NCI-H2171 (cell line): ENCODE data around the gene TNS3.
A peak's percentile ranks its signal among the peaks of the same experiment; 100 is the strongest.
"Not testable (repeated sequence)": the region's sequence is repeated elsewhere in the genome, so short reads cannot be mapped to it uniquely, and the experiment has no call there.

Experiments
- DNase-seq: peaks from one replicate; lab custom pipeline; 2025; lab: John Stamatoyannopoulos, UW

Gene TNS3

DNA sequence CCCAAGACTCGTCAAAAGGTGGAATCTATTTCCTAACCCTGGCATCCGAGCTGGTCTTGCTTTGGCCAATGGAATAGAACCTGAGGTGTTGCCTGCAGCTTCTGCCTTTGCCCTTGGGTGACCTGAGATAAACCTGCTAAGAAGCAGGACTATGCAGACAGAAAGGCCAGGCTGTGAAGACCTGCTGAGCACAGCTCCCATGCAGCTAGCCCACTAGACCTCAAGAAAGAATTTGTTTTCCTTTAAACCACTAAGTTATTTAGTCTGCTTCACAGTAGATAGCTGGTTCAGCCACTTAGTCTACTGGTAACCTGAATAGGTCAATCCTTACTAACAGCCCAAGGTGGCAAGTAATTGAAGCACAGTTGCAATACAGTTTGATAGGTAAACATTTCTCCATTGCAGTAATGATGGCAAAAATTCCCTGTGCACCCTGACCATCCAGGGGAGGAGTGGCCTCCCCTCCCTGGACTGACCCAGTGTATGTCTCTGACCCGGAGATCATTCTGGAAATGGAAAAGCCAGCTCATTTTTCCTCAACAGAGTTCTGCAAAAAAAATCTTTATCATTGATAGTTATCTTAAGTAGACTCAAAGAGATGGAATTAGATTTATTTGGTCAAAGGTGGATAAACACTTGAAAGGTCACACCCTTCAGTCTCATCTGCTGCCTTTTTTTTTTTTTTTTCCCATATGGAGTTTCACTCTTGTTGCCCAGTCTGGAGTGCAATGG is 20.0 kb downstream of the TNS3 start:
- no peak for DNase-seq

DNA sequence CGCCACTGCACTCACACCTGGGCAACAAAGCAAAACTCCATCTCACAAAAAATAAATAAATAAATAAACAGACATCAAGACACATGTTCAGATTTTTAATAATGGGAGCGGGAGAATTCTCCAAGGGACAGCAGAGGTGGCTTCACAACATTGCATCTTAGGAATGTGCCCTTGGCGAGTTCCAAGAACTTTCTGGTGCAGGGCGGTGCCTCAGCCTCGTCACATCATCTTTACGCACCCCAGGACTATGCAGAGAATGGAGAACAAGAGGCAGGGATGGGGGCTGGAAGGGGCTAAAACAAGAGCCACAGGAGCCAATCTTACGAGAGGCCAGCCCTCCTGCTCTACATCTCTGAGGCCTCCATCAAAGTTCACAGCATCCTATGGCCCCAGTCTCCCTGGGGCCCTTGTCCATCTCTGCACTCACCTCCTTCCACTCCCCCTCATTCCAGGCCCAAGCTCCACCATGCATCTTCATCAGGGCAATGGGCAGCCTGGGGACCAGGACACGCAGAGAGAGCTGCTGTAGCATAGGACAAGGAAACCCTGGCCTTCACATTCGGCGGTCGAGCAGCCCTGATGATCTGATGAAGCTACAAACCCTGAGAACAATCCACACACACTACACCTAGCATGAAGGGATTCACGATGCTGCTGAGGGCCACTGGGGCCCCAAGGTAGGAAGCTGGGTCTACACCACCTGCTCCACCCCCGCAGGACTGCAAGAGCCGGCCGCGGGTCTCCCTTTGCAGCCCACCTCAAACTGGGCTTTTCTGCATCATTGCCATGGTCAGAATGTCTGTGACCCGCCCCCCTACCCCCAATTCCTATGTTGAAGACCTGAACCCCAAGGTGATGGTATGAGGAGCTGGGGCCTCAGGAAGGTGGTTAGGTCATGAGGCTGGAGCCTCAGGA is 22.3 kb downstream of the TNS3 start:
- DNase-seq: no peak

DNA sequence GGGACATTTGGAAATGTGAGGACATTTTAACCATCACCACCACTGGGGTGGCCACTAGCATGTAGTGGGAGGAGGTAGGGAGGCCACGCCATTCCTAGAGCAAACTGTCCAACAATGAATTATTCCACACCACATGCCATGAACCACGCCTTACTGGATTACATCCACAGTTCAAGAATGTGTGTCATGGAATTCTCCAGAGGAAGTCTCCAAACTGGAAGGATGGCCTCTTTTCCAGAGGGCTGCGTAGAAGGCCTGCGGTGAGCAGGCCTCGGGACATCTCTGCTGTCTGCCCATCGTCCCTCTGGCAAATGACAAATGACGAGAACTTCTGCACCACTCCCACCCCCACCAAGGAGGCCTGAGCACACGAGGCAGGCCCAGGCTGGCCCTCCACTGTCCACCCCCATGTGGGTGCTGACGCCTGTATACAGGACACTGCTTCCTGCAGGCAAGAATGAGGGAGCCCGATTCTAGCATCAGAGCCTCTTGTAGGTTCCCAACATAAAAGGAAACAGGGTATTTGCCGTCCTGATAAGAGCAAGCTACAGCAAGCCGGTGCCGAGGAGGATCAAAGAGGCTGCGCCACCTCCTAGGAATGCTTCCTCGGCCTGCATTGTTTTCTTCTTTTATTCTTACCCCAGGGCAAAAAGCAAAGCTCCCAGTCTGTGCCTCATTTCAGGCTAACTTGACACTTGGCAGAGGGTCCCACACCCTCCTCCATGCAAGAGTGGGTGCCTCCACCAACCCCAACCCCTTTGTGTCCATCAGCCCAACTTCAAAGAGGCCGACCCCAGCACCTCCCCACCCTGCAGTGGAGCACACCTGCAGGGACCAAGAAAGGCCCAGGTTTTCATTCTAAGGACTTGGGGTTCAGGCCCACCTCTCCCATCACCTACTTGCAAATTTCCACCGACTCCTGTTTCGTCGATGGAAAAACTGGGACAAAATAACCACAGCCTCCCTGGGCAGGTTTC is 23.9 kb downstream of the TNS3 start:
- DNase-seq: no peak

DNA sequence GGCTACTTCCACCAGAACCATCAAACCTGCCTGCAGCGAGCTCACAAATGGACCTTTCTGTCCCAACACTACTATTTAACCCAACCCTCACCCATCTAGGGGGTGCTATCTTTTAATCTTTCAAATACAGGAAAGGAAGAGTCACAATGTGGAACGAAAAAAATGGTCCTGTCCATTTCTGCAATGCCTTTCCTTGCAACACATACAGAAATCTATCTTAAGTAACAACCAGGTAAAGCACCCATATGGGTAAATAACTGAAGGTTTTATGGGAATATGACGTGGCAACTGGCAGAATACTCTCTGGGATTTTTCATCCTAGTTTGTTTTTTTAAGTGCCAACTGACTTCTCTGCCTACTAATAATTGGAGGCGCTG is 24.6 kb downstream of the TNS3 start:
- DNase-seq: no peak

DNA sequence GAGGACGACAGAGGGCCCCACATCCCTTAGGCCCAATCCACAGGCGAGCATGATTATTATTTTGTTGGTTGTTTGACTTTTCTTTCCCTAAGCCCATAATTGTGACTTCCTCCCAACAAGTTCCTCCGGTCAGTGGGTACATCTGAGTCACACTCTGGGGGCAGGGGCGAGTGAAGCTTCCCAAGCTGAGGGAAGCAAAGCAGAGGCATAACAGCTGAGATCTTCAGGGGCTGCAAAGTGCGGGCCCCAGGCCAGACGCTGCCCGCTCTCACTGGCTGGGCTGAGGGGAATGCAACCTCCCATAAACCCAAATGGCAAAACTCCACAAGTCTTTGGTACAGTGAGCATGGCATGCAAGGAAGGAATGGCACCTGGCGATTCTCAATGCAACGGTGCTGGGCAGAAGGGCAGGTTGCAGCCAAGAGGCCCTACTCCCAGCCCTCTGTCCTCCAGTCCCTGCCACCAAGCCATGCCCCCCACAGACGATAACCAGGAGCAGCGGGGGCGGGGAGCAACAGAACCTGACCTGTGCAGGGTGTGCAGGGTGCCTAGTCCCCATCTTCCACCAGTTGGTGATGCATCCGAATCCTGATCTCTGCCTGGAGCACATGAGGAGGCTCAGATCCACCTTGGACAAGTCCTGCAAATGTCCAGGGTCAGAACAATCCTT is 25.3 kb downstream of the TNS3 start:
- no peak for DNase-seq

DNA sequence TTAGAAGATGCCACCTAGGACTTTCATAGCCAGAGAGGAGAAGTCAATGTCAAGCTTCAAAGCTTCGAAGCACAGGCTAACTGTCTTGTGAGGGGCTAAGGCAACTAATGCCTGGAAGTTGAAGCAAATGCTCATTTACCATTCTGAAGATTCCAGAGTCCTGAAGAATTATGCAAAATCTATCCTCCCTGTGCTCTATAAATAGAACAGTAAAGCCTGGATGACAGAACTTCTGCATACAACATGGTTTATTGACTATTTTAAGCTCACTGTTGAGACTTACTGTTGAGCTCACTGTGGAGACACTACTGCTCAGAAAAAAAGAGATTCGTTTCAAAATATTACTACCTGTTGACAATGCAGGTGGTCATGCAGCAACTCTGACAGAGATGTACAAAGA is 28.6 kb downstream of the TNS3 start:
- DNase-seq: no peak

DNA sequence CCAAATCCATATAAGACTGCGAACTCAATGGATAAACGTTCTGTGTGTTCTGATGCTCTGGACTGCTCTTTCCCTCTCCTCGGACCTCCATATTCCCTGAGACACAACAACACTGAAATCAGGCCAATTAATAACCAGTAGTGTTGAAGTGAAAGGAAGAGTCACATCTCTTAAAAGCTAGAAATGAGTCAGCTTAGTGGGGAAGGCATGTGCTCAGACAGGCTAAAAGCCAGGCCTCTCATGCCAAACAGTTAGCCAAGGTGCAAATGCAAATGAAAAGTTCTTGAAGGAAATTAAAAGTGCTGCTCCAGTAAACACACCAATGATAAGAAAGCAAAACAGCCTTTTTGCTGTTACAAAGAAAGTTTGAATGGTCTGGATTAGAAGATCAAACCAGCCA is 29.3 kb downstream of the TNS3 start:
- no peak for DNase-seq

DNA sequence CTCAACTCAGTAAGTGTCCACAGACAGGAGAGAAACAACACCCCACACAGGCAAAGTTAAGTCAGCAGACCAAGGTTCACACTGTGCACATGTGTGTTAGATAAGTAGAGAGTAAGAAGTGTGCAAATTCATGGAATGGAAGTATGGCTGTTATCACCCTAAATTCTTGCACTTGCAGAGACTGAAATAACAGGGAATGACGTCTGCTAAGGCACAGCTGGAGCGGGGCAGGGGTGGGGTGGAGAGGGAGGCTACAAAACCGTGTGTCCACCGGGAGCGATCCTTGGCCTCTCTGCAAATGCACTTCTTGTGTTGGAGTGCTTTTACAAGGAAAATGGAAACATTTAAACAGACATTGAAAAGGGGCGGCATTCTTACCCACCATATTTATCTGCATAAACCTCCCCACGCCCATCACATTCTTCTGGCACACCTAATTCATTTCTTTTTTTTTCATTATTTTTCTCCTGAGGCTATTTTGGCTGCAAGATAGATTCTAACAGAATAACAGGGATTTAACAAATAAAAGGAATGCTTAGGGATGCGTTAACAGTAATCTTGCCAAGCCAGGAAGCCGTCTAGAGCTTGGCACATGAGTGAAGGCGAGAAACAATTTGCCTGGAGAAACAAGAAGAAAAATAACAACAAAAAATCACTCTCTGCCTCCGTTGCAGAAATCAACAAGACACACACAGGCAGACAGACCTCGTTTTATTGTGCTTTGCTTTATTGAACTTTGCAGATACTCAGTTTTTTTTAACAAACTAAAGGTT is 30.1 kb downstream of the TNS3 start:
- DNase-seq: no peak

DNA sequence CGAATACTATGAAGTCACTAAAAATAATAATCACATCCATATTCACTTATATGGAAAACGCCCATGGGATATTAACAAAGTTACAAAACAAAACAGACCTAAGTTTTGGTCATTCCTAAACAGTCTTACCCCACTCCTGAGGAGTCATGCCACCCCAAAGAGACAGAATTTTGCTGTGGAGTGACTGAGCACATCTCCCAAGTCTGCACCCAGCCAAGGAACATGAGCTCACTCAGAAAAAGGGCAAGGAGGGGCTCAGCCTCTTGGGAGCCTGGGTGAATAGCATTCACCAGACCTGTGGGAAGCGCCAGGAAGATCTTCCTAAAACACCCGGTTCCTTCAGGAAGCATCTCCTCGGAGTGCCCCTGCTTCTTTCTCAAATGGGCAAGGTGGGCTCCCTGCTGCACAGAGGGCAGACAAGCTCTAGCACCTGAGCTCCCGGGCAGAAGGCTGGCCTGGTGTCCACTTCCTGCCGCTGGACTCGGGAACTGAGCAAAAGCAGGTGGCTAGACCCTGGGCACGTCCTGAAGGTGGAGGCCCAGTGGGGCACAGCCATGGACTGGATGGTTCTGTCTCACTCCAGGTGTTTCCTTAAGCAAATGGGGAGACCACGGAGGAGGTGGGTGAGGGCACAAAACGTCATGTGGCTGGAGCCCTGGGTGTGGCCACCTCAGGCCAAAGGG is 31.0 kb downstream of the TNS3 start:
- no peak for DNase-seq

DNA sequence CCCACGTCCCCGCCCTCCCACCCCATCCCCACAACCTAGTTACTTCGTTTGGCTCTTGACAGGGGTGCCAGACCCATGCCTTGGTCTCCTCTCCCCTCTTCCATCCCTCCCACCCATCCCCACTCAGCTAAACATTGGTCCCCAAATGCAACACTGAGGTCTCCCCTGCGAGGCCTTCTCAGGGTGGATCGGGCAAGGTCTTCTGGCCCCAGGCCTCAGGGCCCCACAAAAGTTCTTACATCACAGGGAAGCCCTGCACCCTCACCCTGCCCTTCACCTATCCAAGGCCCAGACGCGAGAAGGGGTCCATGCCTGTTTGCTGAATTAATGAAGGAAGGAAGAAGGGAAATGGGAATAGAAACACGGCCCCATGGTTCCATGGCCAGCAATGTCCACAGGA is 32.0 kb downstream of the TNS3 start:
- no peak for DNase-seq

DNA sequence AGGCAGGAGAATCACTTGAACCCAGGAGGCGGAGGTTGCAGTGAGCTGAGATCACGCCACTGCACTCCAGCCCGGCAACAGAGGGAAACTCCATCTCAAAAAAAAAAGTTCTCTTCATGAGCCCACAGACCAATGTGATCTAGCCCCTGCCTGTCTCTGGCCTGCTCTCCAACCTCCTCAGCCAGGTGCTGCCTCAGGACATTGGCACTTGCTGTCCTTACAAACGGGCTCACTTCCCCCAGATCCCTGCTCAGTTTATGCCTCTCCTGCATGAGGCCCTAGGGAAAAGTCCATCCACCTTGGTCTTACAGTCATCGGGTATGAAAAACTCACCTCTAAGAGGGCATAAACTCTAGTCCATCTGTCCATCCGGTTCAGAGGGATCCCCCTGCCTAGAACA is 32.5 kb downstream of the TNS3 start:
- DNase-seq: no peak

DNA sequence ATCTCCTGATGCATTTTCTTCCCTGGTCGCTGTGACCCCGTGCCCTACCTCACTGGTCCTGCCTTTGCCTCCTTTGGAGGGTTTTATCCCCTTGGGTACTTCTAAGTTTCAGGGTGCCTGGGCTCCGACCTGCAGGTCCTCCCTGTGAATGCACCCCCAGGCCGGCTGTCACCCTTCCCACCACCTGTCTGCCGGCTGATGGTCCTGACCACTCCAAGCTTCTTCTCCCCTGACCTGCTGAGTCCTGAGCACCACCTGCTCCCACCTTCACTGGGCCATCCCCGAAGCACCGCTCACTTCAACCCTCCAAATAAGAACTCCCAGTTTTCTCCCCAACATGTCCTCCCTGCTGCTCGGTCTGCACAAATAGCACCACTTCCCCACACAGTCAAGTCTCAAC is 33.4 kb downstream of the TNS3 start:
- DNase-seq: no peak

DNA sequence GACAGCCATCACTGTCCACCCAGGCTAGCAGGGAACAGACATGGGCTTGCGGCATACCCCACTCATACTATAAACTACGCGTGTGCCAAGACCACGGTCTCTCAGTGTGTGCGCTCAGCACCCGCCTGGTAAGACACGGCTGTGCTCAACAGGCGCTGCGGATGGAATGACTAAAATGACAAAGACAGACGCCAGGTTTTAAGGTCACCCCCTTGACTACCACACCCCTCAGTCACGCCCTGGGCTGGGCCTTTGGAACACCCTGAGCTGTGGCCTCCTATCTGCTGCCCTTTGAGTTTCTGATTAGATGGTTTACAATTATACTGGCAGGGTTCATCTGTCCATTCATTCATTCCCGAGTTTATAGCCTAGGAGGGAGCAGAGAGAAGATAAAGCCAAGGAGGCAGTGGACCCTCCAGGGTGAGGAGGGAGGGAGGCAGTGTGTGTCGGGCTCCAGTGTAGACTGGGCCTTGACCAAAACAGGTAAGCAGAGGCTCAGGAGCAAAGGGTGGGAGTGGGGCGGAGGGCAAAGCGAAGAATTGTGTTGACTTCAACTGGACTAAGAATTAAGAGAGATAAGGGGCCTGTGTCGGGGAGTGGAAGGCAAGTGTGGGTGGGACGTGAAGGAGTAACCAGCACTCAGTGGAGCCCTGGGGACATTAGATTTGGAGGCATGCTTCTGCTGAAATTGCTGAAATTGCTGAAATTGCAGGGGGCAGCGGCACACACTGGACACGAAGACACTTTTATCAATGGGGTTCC is 35.0 kb downstream of the TNS3 start:
- no peak for DNase-seq

DNA sequence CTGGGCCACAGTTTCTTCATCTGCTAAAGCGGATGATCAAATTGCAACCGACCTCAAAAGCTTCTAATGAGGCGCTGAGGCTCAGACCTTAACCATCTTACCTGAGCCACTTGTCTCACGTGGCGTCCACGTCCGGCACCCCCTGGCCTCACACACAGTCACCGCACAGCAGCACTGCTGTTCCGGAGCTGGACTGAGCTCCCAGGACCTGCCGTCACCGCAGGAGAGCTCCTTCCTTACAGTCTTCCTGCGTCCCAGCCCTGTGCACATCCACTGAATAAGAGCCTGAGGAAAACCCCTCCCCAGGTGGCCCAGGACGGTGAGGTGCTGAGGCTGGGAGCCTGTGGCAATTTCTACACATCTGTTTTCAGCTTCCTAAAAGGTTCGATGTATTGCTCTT is 35.7 kb downstream of the TNS3 start:
- no peak for DNase-seq

DNA sequence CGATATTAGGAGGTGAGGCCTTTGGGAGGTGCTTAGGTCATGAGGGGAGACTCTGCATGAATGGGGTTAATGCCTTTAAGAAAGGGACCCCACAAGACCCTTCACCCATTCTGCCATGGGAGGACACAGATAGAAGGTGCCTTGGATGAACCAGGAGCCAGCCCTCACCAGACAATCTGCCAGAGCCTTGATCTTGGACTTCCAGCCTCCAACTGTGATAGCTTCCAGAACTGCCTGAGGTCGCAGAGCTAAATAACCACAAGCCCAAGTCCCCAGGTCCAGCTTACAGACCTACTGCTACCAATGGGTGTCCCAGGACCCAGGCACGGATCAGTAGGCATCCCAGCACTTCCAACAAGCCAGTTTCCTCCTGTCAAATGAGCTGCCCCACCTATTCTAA is 37.5 kb downstream of the TNS3 start:
- DNase-seq: no peak

DNA sequence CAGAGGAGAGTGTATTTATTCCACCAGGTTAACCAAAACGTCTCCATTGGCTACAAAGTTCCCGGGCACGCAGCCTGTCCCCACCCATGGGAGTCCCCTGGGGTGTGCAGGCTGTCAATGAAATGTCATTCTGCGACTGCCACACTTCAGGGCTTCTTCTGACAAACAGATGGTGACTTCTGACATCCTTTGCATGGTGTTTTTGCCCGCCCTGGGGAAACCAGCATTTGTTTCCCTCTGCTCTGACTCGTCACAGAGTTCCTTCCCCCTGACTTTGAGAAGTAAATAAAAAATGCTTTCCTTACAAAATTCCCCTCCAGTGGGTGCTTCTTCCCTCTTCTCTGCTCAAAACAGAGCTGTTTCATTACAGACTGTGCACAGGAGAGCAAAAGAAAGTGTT is 38.2 kb downstream of the TNS3 start:
- peak; percentile 58 for DNase-seq

DNA sequence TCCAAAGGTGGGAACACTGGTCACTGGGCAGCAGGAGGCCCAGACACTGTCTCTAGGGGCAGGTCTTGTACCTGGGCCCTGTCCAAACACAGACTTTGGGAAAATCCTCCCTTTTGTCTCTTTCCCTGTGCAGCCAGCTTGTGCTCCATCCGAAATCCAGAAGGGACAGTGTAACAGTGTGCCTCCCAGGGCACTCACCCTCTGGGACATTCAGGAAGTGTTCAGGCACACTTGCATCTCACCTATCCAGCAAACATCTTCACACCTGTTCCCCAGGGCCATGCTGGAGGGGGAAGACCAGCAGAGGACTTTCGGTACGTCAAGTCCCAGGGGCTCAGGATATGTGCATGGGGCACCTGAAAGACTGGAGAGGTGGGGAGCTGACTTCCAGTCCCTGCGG is 38.9 kb downstream of the TNS3 start:
- no peak for DNase-seq

DNA sequence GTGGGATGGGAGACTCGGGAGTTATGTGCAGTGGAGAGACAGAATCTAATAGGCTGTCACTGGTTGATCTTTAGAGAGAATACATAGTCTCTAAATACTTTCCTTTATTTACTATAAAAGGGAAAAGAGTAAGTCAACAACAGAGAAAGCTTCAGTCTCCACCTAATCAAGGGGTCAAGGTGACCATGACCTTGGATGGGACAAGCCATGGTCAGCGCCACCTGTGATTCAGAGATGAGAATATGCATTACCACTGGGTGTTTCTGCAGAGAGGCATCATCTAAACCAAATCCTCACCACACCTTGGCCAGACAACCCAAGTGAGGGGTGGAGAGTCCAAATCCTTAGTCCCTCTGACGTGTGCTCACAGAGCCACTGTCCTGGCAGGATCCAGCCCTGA is 39.9 kb downstream of the TNS3 start:
- DNase-seq: no peak

DNA sequence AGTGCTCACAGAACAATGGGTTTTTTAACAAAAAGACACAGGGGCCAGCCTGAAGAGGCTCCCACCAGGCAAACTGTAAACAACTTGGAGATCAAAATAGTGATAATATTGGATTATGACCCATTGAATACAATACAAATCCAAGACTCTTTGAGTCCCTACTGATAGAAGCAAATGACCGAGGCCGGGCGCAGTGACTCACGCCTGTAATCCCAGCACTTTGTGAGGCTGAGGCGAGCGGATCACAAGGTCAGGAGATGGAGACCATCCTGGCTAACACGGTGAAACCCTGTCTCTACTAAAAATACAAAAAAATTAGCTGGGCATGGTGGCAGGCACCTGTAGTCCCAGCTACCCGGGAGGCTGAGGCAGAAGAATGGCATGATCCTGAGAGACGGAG is 40.4 kb downstream of the TNS3 start:
- not testable (repeated sequence) for DNase-seq
